Right lobe of liver (tissue), 4 donors: ENCODE results near the gene UBE2N.

ENCODE experiments used
- POLR2A ChIP-seq: fragments of 450-650 bp; IDR thresholded peaks from one replicate; pipeline ENCODE4 v1.6.1; 2017; ENCODE audit warnings: antibody characterized with exemption, mild to moderate bottlenecking
- TF ChIP-seq, protein P1 (sequence below), 4 donors: fragments of 200-600 bp in 3 of 4; fragments of 450-650 bp in 1 of 4; IDR thresholded peaks; one replicate each; pipeline versions ENCODE4 v1.5.1 to v1.8.0; 2016 to 2022; ENCODE audit warnings: antibody characterized with exemption in 4 of 4, mild to moderate bottlenecking in 2 of 4
- donor health status: DM: no; HTN: no; CAD: no.
- donor health status: DM: no; HTN: no; CAD: no.
- donor health status: DM: no; HTN: yes; CAD: no.

- TF ChIP-seq, protein P1, sequence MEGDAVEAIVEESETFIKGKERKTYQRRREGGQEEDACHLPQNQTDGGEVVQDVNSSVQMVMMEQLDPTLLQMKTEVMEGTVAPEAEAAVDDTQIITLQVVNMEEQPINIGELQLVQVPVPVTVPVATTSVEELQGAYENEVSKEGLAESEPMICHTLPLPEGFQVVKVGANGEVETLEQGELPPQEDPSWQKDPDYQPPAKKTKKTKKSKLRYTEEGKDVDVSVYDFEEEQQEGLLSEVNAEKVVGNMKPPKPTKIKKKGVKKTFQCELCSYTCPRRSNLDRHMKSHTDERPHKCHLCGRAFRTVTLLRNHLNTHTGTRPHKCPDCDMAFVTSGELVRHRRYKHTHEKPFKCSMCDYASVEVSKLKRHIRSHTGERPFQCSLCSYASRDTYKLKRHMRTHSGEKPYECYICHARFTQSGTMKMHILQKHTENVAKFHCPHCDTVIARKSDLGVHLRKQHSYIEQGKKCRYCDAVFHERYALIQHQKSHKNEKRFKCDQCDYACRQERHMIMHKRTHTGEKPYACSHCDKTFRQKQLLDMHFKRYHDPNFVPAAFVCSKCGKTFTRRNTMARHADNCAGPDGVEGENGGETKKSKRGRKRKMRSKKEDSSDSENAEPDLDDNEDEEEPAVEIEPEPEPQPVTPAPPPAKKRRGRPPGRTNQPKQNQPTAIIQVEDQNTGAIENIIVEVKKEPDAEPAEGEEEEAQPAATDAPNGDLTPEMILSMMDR (IDR thresholded peaks at IDR 0.05) = no peak
- no peak for TF ChIP-seq POLR2A
Observed at GRCh38 chr12:93368766-93369165, 73.0 kb downstream of the UBE2N start.
